PFSK-1 (cell line): ENCODE data around the gene ZCWPW1.

ENCODE experiments used
- FOXP2 ChIP-seq: optimal IDR thresholded peaks from 2 replicates; pipeline ENCODE3; 2011; ENCODE audit warnings: borderline replicate concordance, control low read depth, inconsistent platforms; ENCODE audit not compliant: insufficient read depth; ENCODE audit errors: extremely low read length, extremely low read depth
- POLR2AphosphoS5 ChIP-seq: IDR thresholded peaks from 2 replicates; pipeline ENCODE4 v1.6.1; 2012; ENCODE audit warnings: low read depth, mild to moderate bottlenecking, control low read depth, low read length, moderate library complexity
- SIN3A ChIP-seq: IDR thresholded peaks from 2 replicates; pipeline ENCODE4 v1.6.1; 2012; ENCODE audit warnings: mild to moderate bottlenecking, low read length, moderate library complexity, borderline replicate concordance; ENCODE audit not compliant: insufficient read depth
- TAF1 ChIP-seq: IDR thresholded peaks from 2 replicates; pipeline ENCODE4 v1.6.1; 2012; ENCODE audit warnings: low read length, control low read depth, borderline replicate concordance; ENCODE audit not compliant: insufficient read depth
- TF ChIP-seq, protein P1 (sequence below), 2 experiments: IDR thresholded peaks; 2 replicates each; pipeline versions ENCODE4 v1.6.1 to v1.8.0; 2011 to 2012; ENCODE audit warnings: low read depth in 2 of 2, low read length in 2 of 2, control low read depth in 1 of 2, inconsistent platforms in 1 of 2, mild to moderate bottlenecking in 1 of 2, moderate library complexity in 1 of 2; ENCODE audit not compliant: insufficient read depth in 1 of 2

ZCWPW1 gene

GRCh38 chr7:100432053-100432452 lies 3.5 kb upstream of the ZCWPW1 start:
- no peak for TF ChIP-seq SIN3A
- TF ChIP-seq, protein P1, sequence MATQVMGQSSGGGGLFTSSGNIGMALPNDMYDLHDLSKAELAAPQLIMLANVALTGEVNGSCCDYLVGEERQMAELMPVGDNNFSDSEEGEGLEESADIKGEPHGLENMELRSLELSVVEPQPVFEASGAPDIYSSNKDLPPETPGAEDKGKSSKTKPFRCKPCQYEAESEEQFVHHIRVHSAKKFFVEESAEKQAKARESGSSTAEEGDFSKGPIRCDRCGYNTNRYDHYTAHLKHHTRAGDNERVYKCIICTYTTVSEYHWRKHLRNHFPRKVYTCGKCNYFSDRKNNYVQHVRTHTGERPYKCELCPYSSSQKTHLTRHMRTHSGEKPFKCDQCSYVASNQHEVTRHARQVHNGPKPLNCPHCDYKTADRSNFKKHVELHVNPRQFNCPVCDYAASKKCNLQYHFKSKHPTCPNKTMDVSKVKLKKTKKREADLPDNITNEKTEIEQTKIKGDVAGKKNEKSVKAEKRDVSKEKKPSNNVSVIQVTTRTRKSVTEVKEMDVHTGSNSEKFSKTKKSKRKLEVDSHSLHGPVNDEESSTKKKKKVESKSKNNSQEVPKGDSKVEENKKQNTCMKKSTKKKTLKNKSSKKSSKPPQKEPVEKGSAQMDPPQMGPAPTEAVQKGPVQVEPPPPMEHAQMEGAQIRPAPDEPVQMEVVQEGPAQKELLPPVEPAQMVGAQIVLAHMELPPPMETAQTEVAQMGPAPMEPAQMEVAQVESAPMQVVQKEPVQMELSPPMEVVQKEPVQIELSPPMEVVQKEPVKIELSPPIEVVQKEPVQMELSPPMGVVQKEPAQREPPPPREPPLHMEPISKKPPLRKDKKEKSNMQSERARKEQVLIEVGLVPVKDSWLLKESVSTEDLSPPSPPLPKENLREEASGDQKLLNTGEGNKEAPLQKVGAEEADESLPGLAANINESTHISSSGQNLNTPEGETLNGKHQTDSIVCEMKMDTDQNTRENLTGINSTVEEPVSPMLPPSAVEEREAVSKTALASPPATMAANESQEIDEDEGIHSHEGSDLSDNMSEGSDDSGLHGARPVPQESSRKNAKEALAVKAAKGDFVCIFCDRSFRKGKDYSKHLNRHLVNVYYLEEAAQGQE (IDR thresholded peaks at IDR 0.05; ENCODE audit: insufficient read depth in 1 of 2, low read depth in 2 of 2, low read length in 2 of 2) = no peak
- no peak for TF ChIP-seq FOXP2
- TF ChIP-seq TAF1 = no peak
- peak; percentile 16; the same call in 1 of the 2 replicates for TF ChIP-seq POLR2AphosphoS5

DNA sequence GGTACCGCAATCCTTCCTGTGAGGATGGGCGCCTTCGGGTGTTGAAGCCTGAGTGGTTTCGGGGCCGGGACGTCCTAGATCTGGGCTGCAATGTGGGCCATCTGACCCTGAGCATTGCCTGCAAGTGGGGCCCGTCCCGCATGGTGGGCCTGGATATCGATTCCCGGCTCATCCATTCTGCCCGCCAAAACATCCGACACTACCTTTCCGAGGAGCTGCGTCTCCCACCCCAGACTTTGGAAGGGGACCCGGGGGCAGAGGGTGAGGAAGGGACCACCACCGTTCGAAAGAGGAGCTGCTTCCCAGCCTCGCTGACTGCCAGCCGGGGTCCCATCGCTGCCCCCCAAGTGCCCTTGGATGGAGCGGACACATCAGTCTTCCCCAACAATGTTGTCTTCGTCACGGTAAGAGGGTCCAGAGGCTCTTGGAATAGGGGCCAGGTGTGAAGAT lies 2.8 kb upstream of the ZCWPW1 start:
- TF ChIP-seq TAF1 (no peak), SIN3A (no peak), FOXP2 (no peak), POLR2AphosphoS5 (no peak)
- TF ChIP-seq, protein P1 (IDR thresholded peaks at IDR 0.05; ENCODE audit: insufficient read depth in 1 of 2, low read depth in 2 of 2, low read length in 2 of 2) = no peak

DNA sequence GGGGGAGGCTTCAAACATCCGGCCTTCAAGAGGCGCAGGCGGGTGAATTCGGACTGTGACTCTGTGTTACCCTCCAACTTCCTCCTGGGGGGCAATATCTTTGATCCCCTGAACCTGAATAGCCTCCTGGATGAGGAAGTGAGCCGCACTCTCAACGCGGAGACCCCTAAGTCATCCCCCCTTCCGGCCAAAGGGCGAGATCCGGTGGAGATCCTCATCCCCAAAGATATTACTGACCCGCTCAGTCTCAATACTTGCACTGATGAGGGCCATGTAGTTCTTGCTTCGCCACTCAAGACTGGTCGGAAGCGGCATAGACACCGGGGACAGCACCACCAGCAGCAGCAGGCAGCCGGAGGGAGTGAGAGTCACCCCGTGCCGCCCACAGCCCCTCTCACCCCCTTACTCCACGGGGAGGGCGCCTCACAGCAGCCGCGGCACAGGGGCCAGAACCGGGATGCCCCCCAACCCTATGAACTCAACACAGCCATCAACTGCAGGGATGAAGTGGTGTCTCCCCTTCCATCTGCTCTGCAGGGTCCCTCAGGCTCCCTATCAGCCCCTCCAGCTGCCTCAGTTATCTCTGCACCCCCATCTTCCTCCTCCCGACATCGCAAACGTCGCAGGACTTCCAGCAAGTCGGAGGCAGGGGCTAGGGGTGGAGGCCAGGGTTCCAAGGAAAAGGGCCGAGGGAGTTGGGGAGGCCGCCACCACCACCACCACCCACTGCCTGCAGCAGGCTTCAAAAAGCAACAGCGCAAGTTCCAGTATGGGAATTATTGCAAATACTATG lies 2.2 kb upstream of the ZCWPW1 start:
- no peak for TF ChIP-seq FOXP2
- no peak for TF ChIP-seq POLR2AphosphoS5
- no peak for TF ChIP-seq TAF1
- TF ChIP-seq SIN3A = no peak
- TF ChIP-seq, protein P1 (IDR thresholded peaks at IDR 0.05; ENCODE audit: insufficient read depth in 1 of 2, low read depth in 2 of 2, low read length in 2 of 2) = no peak

- no peak for TF ChIP-seq TAF1
- no peak for TF ChIP-seq FOXP2
- no peak; the same call in 1 of the 2 replicates for TF ChIP-seq POLR2AphosphoS5
- TF ChIP-seq, protein P1 (IDR thresholded peaks at IDR 0.05; ENCODE audit: insufficient read depth in 1 of 2, low read depth in 2 of 2, low read length in 2 of 2) = no peak
- no peak for TF ChIP-seq SIN3A
Measured at GRCh38 chr7:100429637-100430492, 1.4 kb upstream of the ZCWPW1 start, which contains the start of gene MEPCE. Gene MEPCE, plus strand, starts transcription at chr7:100429831. Its CDS starts 188 bp downstream, at chr7:100430019.
